ENCODE data around the gene LCE2C. TPM values are rescaled to one million over a fixed set of nuclear protein-coding genes. Genes with fewer than 3 reads are reported as not detected.
"Not testable (repeated sequence)": the region's sequence is repeated elsewhere in the genome, so short reads cannot be mapped to it uniquely, and the experiment has no call there.

The LCE2C gene
- total RNA-seq: not detected in 2 replicates

GRCh38 chr1:152674983-152675382, at the start of gene LCE2C:
Gene LCE2C (plus strand): TSS chr1:152675279. CDS start chr1:152676016, 737 bp downstream.
- H3K36me3 ChIP-seq (ENCODE audit: insufficient read depth, low read length); H3K27ac ChIP-seq (ENCODE audit: low read depth, low read length); H3K79me2 ChIP-seq (ENCODE audit: insufficient read depth, low read length); H3K4me3 ChIP-seq (ENCODE audit: insufficient read depth, low read length); H3K4me2 ChIP-seq (ENCODE audit: insufficient read depth, low read length); H4K20me1 ChIP-seq (ENCODE audit: insufficient read depth, low read length); H3K4me1 ChIP-seq (ENCODE audit: insufficient read depth, low read length); H3K27me3 ChIP-seq (ENCODE audit: insufficient read depth, low read length); DNase-seq (ENCODE audit: insufficient read length, low spot score, missing footprints); H3K9me3 ChIP-seq (ENCODE audit: low read depth, low read length); H2AFZ ChIP-seq (ENCODE audit: low read length): not testable (repeated sequence)

DNA sequence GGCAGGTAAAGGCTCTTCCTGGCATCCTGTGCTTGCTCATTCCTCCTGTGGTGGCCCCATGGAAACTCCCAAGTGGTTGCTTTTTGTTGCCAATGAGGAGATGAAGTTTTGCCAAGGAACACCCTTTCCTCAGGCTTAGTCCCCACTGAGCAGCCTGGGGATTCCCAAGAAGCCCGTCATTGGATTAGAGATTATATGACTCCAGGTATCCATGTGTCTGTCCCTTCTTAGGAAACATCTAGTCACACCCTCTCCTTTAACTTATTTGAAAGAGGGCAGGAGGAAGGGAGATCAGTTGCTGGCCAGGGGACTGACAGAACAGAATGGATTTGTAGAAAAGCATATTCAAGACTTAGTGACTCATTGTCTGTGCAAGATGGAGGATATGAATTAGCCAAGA, 48.3 kb upstream of the LCE2C start:
- no peaks in the 10 kb centered on the region for H3K27me3 ChIP-seq (ENCODE audit: insufficient read depth, low read length)
- no peaks in the 10 kb centered on the region for H3K79me2 ChIP-seq (ENCODE audit: insufficient read depth, low read length)
- H3K4me1 ChIP-seq (ENCODE audit: insufficient read depth, low read length): no peaks in the 10 kb centered on the region
- TF ChIP-seq CTCF (IDR thresholded peaks at IDR 0.05; ENCODE audit: extremely low read depth, low read depth, low read length): no peak
- no peak overlapping the region for H3K4me2 ChIP-seq (ENCODE audit: insufficient read depth, low read length)
- no peaks in the 10 kb centered on the region for H3K36me3 ChIP-seq (ENCODE audit: insufficient read depth, low read length)
- no peak for DNase-seq (ENCODE audit: insufficient read length, low spot score, missing footprints)
- H2AFZ ChIP-seq (ENCODE audit: low read length): no peak overlapping the region
- H3K27ac ChIP-seq (ENCODE audit: low read depth, low read length): no peak overlapping the region
- H3K4me3 ChIP-seq (ENCODE audit: insufficient read depth, low read length): no peak overlapping the region
- no peaks in the 10 kb centered on the region for H3K9me3 ChIP-seq (ENCODE audit: low read depth, low read length)
- H4K20me1 ChIP-seq (ENCODE audit: insufficient read depth, low read length): no peaks in the 10 kb centered on the region

DNA sequence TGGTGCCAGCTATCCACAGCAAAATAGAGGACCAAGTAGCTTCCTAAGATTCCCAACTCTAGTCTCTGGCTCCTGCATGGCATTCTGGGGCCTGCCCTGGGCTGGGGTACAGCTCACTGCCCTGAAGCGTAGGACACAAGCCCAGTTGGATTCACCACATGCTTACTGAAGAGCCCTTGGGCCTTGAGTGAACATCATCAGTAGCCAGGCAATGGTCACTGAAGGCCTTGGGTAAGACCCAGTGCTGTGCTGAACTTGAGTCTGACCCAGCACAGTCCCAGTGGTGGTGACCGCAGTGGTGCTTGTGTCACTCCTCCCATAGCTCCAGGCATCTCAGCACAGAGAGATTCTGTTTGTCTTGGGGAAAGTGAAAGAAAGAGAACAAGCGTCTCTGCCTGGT, 44.5 kb upstream of the LCE2C start:
- Histone ChIP-seq H3K4me2 (ENCODE audit: insufficient read depth, low read length) (no peak overlapping the region), H3K79me2 (ENCODE audit: insufficient read depth, low read length) (no peaks in the 10 kb centered on the region), H3K4me1 (ENCODE audit: insufficient read depth, low read length) (no peaks in the 10 kb centered on the region), H4K20me1 (ENCODE audit: insufficient read depth, low read length) (no peaks in the 10 kb centered on the region), H3K27me3 (ENCODE audit: insufficient read depth, low read length) (no peaks in the 10 kb centered on the region), H2AFZ (ENCODE audit: low read length) (no peak overlapping the region), H3K27ac (ENCODE audit: low read depth, low read length) (no peak overlapping the region), H3K36me3 (ENCODE audit: insufficient read depth, low read length) (no peaks in the 10 kb centered on the region), H3K9me3 (ENCODE audit: low read depth, low read length) (no peaks in the 10 kb centered on the region), H3K4me3 (ENCODE audit: insufficient read depth, low read length) (no peak overlapping the region)
- DNase-seq (ENCODE audit: insufficient read length, low spot score, missing footprints): no peak
- TF ChIP-seq CTCF (IDR thresholded peaks at IDR 0.05; ENCODE audit: extremely low read depth, low read depth, low read length): no peak

- H4K20me1 ChIP-seq (ENCODE audit: insufficient read depth, low read length): no peaks in the 10 kb centered on the region
- no peaks in the 10 kb centered on the region for H3K36me3 ChIP-seq (ENCODE audit: insufficient read depth, low read length)
- H3K4me3 ChIP-seq (ENCODE audit: insufficient read depth, low read length): no peak overlapping the region
- no peak overlapping the region for H2AFZ ChIP-seq (ENCODE audit: low read length)
- no peaks in the 10 kb centered on the region for H3K9me3 ChIP-seq (ENCODE audit: low read depth, low read length)
- no peaks in the 10 kb centered on the region for H3K4me1 ChIP-seq (ENCODE audit: insufficient read depth, low read length)
- no peak for TF ChIP-seq CTCF (IDR thresholded peaks at IDR 0.05; ENCODE audit: extremely low read depth, low read depth, low read length)
- H3K27ac ChIP-seq (ENCODE audit: low read depth, low read length): no peak overlapping the region
- no peak for DNase-seq (ENCODE audit: insufficient read length, low spot score, missing footprints)
- no peaks in the 10 kb centered on the region for H3K79me2 ChIP-seq (ENCODE audit: insufficient read depth, low read length)
- no peak overlapping the region for H3K4me2 ChIP-seq (ENCODE audit: insufficient read depth, low read length)
- H3K27me3 ChIP-seq (ENCODE audit: insufficient read depth, low read length): no peaks in the 10 kb centered on the region
These were observed 34.7 kb upstream of the LCE2C start for GRCh38 chr1:152640351-152640750.
